H1 (cell line): ENCODE results near the gene MDM4. TPM values are rescaled to one million over a fixed set of nuclear protein-coding genes. Genes with fewer than 3 reads are reported as not detected.

Experiments
- CTCF ChIA-PET: fragments of 300-600 bp; sonication (Branson Sonifier 250); formaldehyde crosslinking; loops from one replicate; lab custom pipeline; 2021; ENCODE audit not compliant: partially characterized antibody; lab: Charles Lee
- POLR2A ChIA-PET: fragments of 300-600 bp; sonication (Branson Sonifier 250); formaldehyde crosslinking; loops from one replicate; lab custom pipeline; 2021; ENCODE audit warnings: inconsistent platforms; ENCODE audit not compliant: partially characterized antibody; lab: Charles Lee
- DNase-seq, 2 experiments: peaks; one replicate each; pipeline versions ENCODE4 v3.0.0 to v3.0.0-alpha.2; 2010 to 2022; ENCODE audit warnings: low spot score in 2 of 2, low read depth in 1 of 2, mixed read lengths in 1 of 2
- FAIRE-seq: peaks from 2 replicates; lab custom pipeline; 2011; peaks lifted over from hg19 to GRCh38; lab: Jason Lieb, UNC
- H2AFZ ChIP-seq: 2 replicates; pipeline ENCODE4 v1.8.1; 2012; ENCODE audit warnings: low read length, inconsistent platforms
- H2AK5ac ChIP-seq: 2 replicates; pipeline ENCODE4 v1.6.1; 2013; ENCODE audit warnings: low read depth, low read length
- H2BK120ac ChIP-seq: replicated peaks from 2 replicates; pipeline ENCODE3; 2013; ENCODE audit warnings: low read depth, low read length, inconsistent platforms
- H2BK12ac ChIP-seq: 2 replicates; pipeline ENCODE4 v1.6.1; 2013; ENCODE audit warnings: low read depth, low read length
- H2BK15ac ChIP-seq: 2 replicates; pipeline ENCODE4 v1.6.1; 2013; ENCODE audit warnings: low read length
- H2BK20ac ChIP-seq: 2 replicates; pipeline ENCODE4 v1.6.1; 2013; ENCODE audit warnings: low read length
- H2BK5ac ChIP-seq: 2 replicates; pipeline ENCODE4 v1.6.1; 2013; ENCODE audit warnings: low read depth, low read length
- H3K14ac ChIP-seq: 2 replicates; pipeline ENCODE4 v1.6.1; 2013; ENCODE audit warnings: inconsistent platforms; ENCODE audit not compliant: insufficient read length
- H3K18ac ChIP-seq: 2 replicates; pipeline ENCODE4 v1.6.1; 2013; ENCODE audit warnings: low read length; ENCODE audit errors: extremely low read depth
- H3K23ac ChIP-seq: 2 replicates; pipeline ENCODE4 v1.6.1; 2013; ENCODE audit warnings: inconsistent platforms; ENCODE audit not compliant: insufficient read length
- H3K23me2 ChIP-seq: 2 replicates; pipeline ENCODE4 v1.6.1; 2013; ENCODE audit warnings: low read depth, low read length
- H3K27ac ChIP-seq: 2 replicates; pipeline ENCODE4 v1.6.1; 2011; ENCODE audit warnings: low read depth, low read length, inconsistent platforms
- H3K27me3 ChIP-seq, 4 experiments: replicated peaks in 1 of 4; 1 replicate in 1 of 4; 2 replicates in 3 of 4; pipeline versions ENCODE4 v1.6.1 to v1.8.1; 2011 to 2013; ENCODE audit warnings: low read length in 3 of 4, mild to moderate bottlenecking in 3 of 4, inconsistent platforms in 2 of 4, mixed read lengths in 2 of 4, moderate library complexity in 1 of 4; ENCODE audit not compliant: control insufficient read depth in 3 of 4, insufficient read depth in 3 of 4; ENCODE audit errors: extremely low read depth in 1 of 4
- H3K36me3 ChIP-seq, 4 experiments: 2 replicates each; pipeline versions ENCODE4 v1.6.1 to v1.8.1; 2011 to 2013; ENCODE audit warnings: mild to moderate bottlenecking in 4 of 4, low read length in 3 of 4, moderate library complexity in 2 of 4, control low read depth in 1 of 4, inconsistent platforms in 1 of 4; ENCODE audit not compliant: insufficient read depth in 4 of 4, control insufficient read depth in 2 of 4
- H3K4ac ChIP-seq: replicated peaks from 2 replicates; pipeline ENCODE3; 2013; ENCODE audit warnings: low read length, low read depth, mixed read lengths, inconsistent platforms; ENCODE audit not compliant: insufficient read length
- H3K4me1 ChIP-seq, 4 experiments: replicated peaks in 1 of 4; 1 replicate in 1 of 4; 2 replicates in 3 of 4; pipeline versions ENCODE4 v1.6.1 to v1.8.1; 2011 to 2013; ENCODE audit warnings: low read length in 3 of 4, inconsistent platforms in 2 of 4, mixed read lengths in 1 of 4; ENCODE audit not compliant: insufficient read depth in 4 of 4, control insufficient read depth in 3 of 4
- H3K4me2 ChIP-seq, 2 experiments: 2 replicates each; pipeline versions ENCODE4 v1.6.1 to v1.8.1; 2011 to 2013; ENCODE audit warnings: low read depth in 2 of 2, low read length in 2 of 2, control low read depth in 1 of 2, inconsistent platforms in 1 of 2, mild to moderate bottlenecking in 1 of 2; ENCODE audit not compliant: insufficient read depth in 1 of 2
- H3K4me3 ChIP-seq, 4 experiments: fragments of 200-600, 300-600 bp in 1 of 4; sonication (generic), shearing (Covaris generic), sonication (Bioruptor Twin) in 1 of 4; 2 replicates each; pipeline versions ENCODE4 v1.5.1 to v1.8.1; 2011 to 2016; ENCODE audit warnings: low read length in 4 of 4, low read depth in 3 of 4, control low read depth in 2 of 4, inconsistent platforms in 2 of 4, mild to moderate bottlenecking in 2 of 4, mixed read lengths in 1 of 4, moderate library complexity in 1 of 4; ENCODE audit not compliant: insufficient read depth in 2 of 4; ENCODE audit errors: extremely low read depth in 1 of 4
- H3K56ac ChIP-seq: replicated peaks from 2 replicates; pipeline ENCODE3; 2013; ENCODE audit warnings: low read depth, mild to moderate bottlenecking, mixed read lengths, low read length, inconsistent platforms; ENCODE audit not compliant: insufficient read length
- H3K79me1 ChIP-seq: 2 replicates; pipeline ENCODE4 v1.6.1; 2013; ENCODE audit warnings: low read depth, low read length, control low read depth
- H3K79me2 ChIP-seq, 2 experiments: 2 replicates each; pipeline versions ENCODE4 v1.6.1 to v1.8.1; 2012 to 2013; ENCODE audit warnings: low read length in 2 of 2, mild to moderate bottlenecking in 2 of 2, inconsistent platforms in 1 of 2; ENCODE audit not compliant: insufficient read depth in 2 of 2, control insufficient read depth in 1 of 2
- H3K9ac ChIP-seq, 4 experiments: replicated peaks in 1 of 4; 1 replicate in 1 of 4; 2 replicates in 3 of 4; pipeline versions ENCODE4 v1.6.1 to v1.8.1; 2011 to 2013; ENCODE audit warnings: low read depth in 3 of 4, low read length in 3 of 4, control low read depth in 2 of 4, mild to moderate bottlenecking in 2 of 4, moderate library complexity in 2 of 4, inconsistent platforms in 1 of 4; ENCODE audit errors: extremely low read depth in 1 of 4
- H3K9me3 ChIP-seq, 2 experiments: 2 replicates each; pipeline versions ENCODE4 v1.6.1 to v1.8.1; 2012 to 2013; ENCODE audit warnings: mild to moderate bottlenecking in 2 of 2, moderate library complexity in 2 of 2, control low read depth in 1 of 2, inconsistent platforms in 1 of 2, low read depth in 1 of 2, low read length in 1 of 2, mixed read lengths in 1 of 2; ENCODE audit not compliant: insufficient read depth in 2 of 2
- H4K20me1 ChIP-seq, 2 experiments: replicated peaks in 1 of 2; 2 replicates each; pipeline versions ENCODE3 to v1.8.1; 2011 to 2013; ENCODE audit warnings: inconsistent platforms in 2 of 2, low read length in 2 of 2, mild to moderate bottlenecking in 1 of 2; ENCODE audit not compliant: insufficient read depth in 2 of 2, control insufficient read depth in 1 of 2
- H4K5ac ChIP-seq: 2 replicates; pipeline ENCODE4 v1.6.1; 2013; ENCODE audit warnings: low read length, low read depth, mixed read lengths, inconsistent platforms; ENCODE audit not compliant: insufficient read length
- H4K8ac ChIP-seq: 2 replicates; pipeline ENCODE4 v1.8.0; 2013; ENCODE audit warnings: mild to moderate bottlenecking, moderate library complexity, low read length, inconsistent platforms; ENCODE audit not compliant: insufficient read depth; ENCODE audit errors: extremely low read depth
- H4K91ac ChIP-seq: replicated peaks from 2 replicates; pipeline ENCODE3; 2013; ENCODE audit warnings: low read length, mixed read lengths, inconsistent platforms; ENCODE audit not compliant: insufficient read length
- CBX8 ChIP-seq: fragments of 300-800, 300-1000 bp; sonication (generic); IDR thresholded peaks from 2 replicates; pipeline ENCODE4 v1.7.1; 2016; ENCODE audit warnings: low read depth, low read length, borderline replicate concordance
- CHD2 ChIP-seq: IDR thresholded peaks from 2 replicates; pipeline ENCODE4 v1.6.1; 2012; ENCODE audit warnings: low read length, improper control_type of control experiment
- EP300 ChIP-seq, 2 experiments: IDR thresholded peaks; 1 replicate in 1 of 2; 2 replicates in 1 of 2; pipeline ENCODE4 v1.6.1; 2011 to 2012; ENCODE audit warnings: low read depth in 2 of 2, low read length in 2 of 2, mild to moderate bottlenecking in 2 of 2, borderline replicate concordance in 1 of 2, inconsistent platforms in 1 of 2, moderate library complexity in 1 of 2
- KDM1A ChIP-seq: fragments of 200-600, 300-600 bp; sonication (generic); IDR thresholded peaks from 2 replicates; pipeline ENCODE4 v1.7.1; 2016; ENCODE audit warnings: mild to moderate bottlenecking, low read length, borderline replicate concordance
- NRF1 ChIP-seq: IDR thresholded peaks from 2 replicates; pipeline ENCODE4 v1.6.1; 2011; ENCODE audit warnings: mild to moderate bottlenecking, low read depth, low read length, improper control_type of control experiment
- RAD21 ChIP-seq, 2 experiments: IDR thresholded peaks in 1 of 2; conservative IDR thresholded peaks in 1 of 2; 2 replicates each; pipeline ENCODE4 v1.6.1; 2011; ENCODE audit warnings: low read depth in 2 of 2, low read length in 2 of 2, improper control_type of control experiment in 1 of 2, inconsistent platforms in 1 of 2, mild to moderate bottlenecking in 1 of 2, moderate library complexity in 1 of 2
- SP1 ChIP-seq: IDR thresholded peaks from 2 replicates; pipeline ENCODE4 v1.6.1; 2011; ENCODE audit warnings: low read depth, low read length
- TAF1 ChIP-seq: IDR thresholded peaks from 2 replicates; pipeline ENCODE4 v1.6.1; 2011; ENCODE audit warnings: mild to moderate bottlenecking, low read depth, low read length
- TCF12 ChIP-seq: IDR thresholded peaks from 2 replicates; pipeline ENCODE4 v1.6.1; 2011; ENCODE audit warnings: low read depth, mild to moderate bottlenecking, low read length
- WGBS, 2 experiments: shearing (Covaris generic) in 1 of 2; methylation state at CpG; one replicate each; pipeline versions ENCODE4 v1.1.6 to v1.1.7; 2013 to 2015; ENCODE audit warnings: low lambda C conversion rate in 2 of 2, mixed read lengths in 2 of 2, inconsistent platforms in 1 of 2, low coverage in 1 of 2, missing lambda C conversion rate in 1 of 2; ENCODE audit not compliant: insufficient replicate concordance in 2 of 2, insufficient coverage in 1 of 2, insufficient read length in 1 of 2; ENCODE audit errors: extremely low coverage in 1 of 2, missing lambda C conversion rate in 1 of 2; 5-methylcytosine and 5-hydroxymethylcytosine counted together
- polyA plus RNA-seq, 7 experiments: library from polyadenylated mRNA; depleted of rRNA in 3 of 7; stranded (reverse) in 5 of 7; unstranded in 2 of 7; fragments of >200 nt in 5 of 7; fragments of 200-250 nt in 2 of 7; gene quantifications; 1 replicate in 5 of 7; 2 replicates in 1 of 7; 4 replicates in 1 of 7; pipeline versions ENCODE4 v1.2.1 to v1.2.3, GENCODE V29; 2011 to 2013; ENCODE audit warnings: missing spikeins in 2 of 7, mixed read lengths in 2 of 7
- total RNA-seq: library from RNA; stranded (reverse); fragmentation: NEBNext Ultra II Directional; extraction: Animal tissue kit (Norgen Biotek cat#: 25700); gene quantifications from 2 replicates; pipeline ENCODE4 v1.2.1, GENCODE V29; 2021
- TF ChIP-seq, protein P1 (sequence below): IDR thresholded peaks from 2 replicates; pipeline ENCODE4 v1.6.1; 2012; ENCODE audit warnings: inconsistent platforms

The MDM4 gene
- total and polyA plus RNA-seq, 2 of the 8 experiments (the other 6 are each of a cell fraction or from before 2014, with no cell fraction given), result 10.8 to 84.9 TPM

DNA sequence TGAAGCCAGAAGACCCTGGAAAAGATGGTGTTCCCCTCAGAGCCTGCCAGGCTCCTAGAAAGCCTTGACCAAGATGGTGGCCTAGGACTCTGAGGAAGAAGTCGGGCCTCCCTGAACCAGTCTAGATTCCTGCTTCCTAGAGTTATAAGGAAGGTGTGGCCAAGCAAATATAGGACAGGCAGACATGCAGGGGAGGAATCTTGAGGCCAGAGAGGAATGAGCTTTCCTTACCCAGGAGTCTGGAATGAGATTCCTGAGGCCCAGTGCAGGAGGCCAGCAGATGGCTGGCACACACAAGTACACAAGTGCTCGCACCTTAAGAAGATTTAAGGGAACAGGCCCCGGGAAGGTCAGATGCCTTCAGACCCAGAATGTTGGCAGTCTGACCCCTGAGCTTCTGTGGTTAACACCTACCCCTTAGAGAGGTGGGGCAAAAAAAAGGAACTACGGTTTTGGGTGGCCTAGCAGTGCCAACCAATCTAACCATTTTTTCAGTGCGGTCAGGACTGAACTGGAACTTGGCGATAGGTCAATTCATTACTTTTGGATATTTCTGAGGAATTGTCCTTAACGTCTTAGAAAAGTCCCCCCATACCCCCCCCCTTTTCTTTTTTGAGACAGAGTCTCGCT lies 73.3 kb downstream of the MDM4 start:
- H3K4me3 ChIP-seq, result no peak overlapping the region
- H3K4me1 ChIP-seq, result peaks cover 6 to 14% (median 9%) of the 10 kb centered on the region in 4 experiments
- H3K23ac ChIP-seq, result no peak overlapping the region
- peak overlapping the region; percentile 67; the same call in 1 of the 2 replicates for H2BK20ac ChIP-seq
- H3K56ac ChIP-seq, result no peak overlapping the region
- H2BK12ac ChIP-seq, result peak overlapping the region; percentile 27; the same call in 1 of the 2 replicates
- CTCF ChIA-PET, result interaction anchor here (0.7 to 2.2 kb wide), 13 partner anchors 9 to 217 kb away, joined by 3 to 10 read pairs (median 4); no protein-coding TSS in a partner anchor
- peak overlapping the region; percentile 76; the same call in 1 of the 2 replicates for H2AFZ ChIP-seq
- POLR2A ChIA-PET, result interaction anchor here (0.6 to 2.0 kb wide), 3 partner anchors 14 to 74 kb away, joined by 3 to 7 read pairs (median 4); partner anchors contain the start of gene MDM4
- peak overlapping the region; percentile 78 for H4K8ac ChIP-seq
- H2BK120ac ChIP-seq, result no peak overlapping the region
- H4K91ac ChIP-seq, result no peak overlapping the region
- H3K36me3 ChIP-seq, result no peaks in the 10 kb centered on the region
- H2BK5ac ChIP-seq, result no peak overlapping the region
- no peak for TF ChIP-seq KDM1A
- no peak for TF ChIP-seq NRF1
- TF ChIP-seq, protein P1, sequence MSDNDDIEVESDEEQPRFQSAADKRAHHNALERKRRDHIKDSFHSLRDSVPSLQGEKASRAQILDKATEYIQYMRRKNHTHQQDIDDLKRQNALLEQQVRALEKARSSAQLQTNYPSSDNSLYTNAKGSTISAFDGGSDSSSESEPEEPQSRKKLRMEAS, result no peak
- no peak for TF ChIP-seq RAD21 (IDR thresholded peaks at IDR 0.05 in 1 of 2, conservative IDR thresholded peaks at IDR 0.05 in 1 of 2; ENCODE audit: low read depth in 2 of 2, low read length in 2 of 2)
- no peak for TF ChIP-seq CBX8
- TF ChIP-seq EP300 (IDR thresholded peaks at IDR 0.05; ENCODE audit: borderline replicate concordance in 1 of 2, low read depth in 2 of 2, low read length in 2 of 2), result no peak
- no peak for TF ChIP-seq CHD2
- no peak for TF ChIP-seq TAF1
- no peak for TF ChIP-seq TCF12
- TF ChIP-seq SP1, result no peak
- H3K79me2 ChIP-seq, result no peaks in the 10 kb centered on the region
- H3K4ac ChIP-seq, result no peak overlapping the region
- H3K18ac ChIP-seq, result no peak overlapping the region
- H3K79me1 ChIP-seq, result no peaks in the 10 kb centered on the region
- H2BK15ac ChIP-seq, result 0 out of 2 replicates have a peak overlapping the region, but pooled peaks have one; percentile 81
- H3K27ac ChIP-seq, result no peak overlapping the region
- no peaks in the 10 kb centered on the region for H3K9me3 ChIP-seq
- H4K20me1 ChIP-seq, result no peaks in the 10 kb centered on the region
- H3K4me2 ChIP-seq, result no peak overlapping the region
- H3K14ac ChIP-seq, result no peak overlapping the region
- WGBS, 2 experiments, result 89% methylated on average over 6 of the region's 8 CpGs; no CpG with 5 or more reads in 1 of the 2 experiments
- H4K5ac ChIP-seq, result no peak overlapping the region
- H3K27me3 ChIP-seq, result no peaks in the 10 kb centered on the region
- H3K9ac ChIP-seq, result no peak overlapping the region
- no peak for DNase-seq
- no peak for FAIRE-seq
- 0 out of 2 replicates have a peak overlapping the region, but pooled peaks have one; percentile 40 for H2AK5ac ChIP-seq
- no peaks in the 10 kb centered on the region for H3K23me2 ChIP-seq
